ENCODE data around the gene C1QTNF8.

DNA sequence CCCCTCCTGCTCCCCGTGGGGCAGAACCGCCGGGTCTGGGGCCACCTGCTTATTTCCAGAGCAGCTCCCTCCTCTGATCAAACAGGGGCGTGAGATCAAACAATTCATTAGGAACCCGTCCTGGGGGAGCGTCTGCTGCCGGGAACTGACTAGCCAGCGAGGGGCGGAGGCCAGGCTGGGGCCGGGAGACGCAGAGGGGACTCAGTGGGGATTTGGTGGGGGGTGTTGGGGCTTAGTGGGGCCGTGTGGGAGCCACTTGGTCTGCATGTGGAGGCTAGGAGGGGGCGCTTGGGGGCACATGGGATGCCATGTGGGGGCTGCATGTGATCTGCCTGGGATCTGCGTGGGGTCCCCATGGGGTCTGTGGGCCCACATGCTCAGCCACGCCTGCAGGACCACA is 36.4 kb upstream of the C1QTNF8 start:
- TF ChIP-seq CTCF (conservative IDR thresholded peaks at IDR 0.05): no peak
- no peak for TF ChIP-seq ZFX (IDR thresholded peaks at IDR 0.05)
